Neural cell (in vitro differentiated cells): ENCODE measurements around the gene RASD2.

ENCODE experiments used
- EZH2 ChIP-seq: fragments of 200-600, 300-800 bp; shearing (Covaris generic), sonication (generic); IDR thresholded peaks from 2 replicates; pipeline ENCODE4 v1.6.1; 2014; ENCODE audit warnings: antibody characterized with exemption, low read length, borderline replicate concordance, mild to moderate bottlenecking; ENCODE audit not compliant: insufficient read depth, poor library complexity, severe bottlenecking
- POLR2AphosphoS5 ChIP-seq: IDR thresholded peaks from 2 replicates; pipeline ENCODE4 v1.6.1; 2012
- RAD21 ChIP-seq: fragments of 450-650 bp; conservative IDR thresholded peaks from 2 replicates; pipeline ENCODE4 v1.6.1; 2014; ENCODE audit warnings: antibody characterized with exemption, mild to moderate bottlenecking, moderate library complexity
- TAF1 ChIP-seq: IDR thresholded peaks from 2 replicates; pipeline ENCODE4 v1.6.1; 2012; ENCODE audit warnings: low read depth
- TF ChIP-seq, protein P1 (sequence below): fragments of 450-650 bp; IDR thresholded peaks from 2 replicates; pipeline ENCODE4 v1.5.1; 2014; ENCODE audit warnings: antibody characterized with exemption, mild to moderate bottlenecking, moderate library complexity; ENCODE audit not compliant: poor library complexity, severe bottlenecking

DNA sequence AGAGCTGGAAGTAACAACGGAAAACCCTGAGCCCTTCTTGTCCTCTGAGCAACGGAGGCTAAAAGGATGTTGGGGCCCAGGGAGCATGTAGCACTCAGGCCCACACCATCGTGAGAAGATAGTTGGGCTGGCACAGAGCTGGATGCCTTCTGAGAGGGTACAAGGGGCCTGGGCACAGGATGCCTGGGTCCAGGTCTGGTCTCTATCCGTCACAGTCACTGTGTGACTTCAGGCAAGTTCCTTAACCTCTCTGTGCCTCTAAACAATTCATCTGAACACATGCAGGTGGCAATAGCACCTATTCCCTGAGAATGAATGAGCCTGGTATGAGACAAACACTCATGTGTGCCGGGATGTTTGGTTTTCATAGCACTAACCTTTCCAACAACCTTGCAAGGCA lies 47.3 kb downstream of the RASD2 start:
- TF ChIP-seq, protein P1, sequence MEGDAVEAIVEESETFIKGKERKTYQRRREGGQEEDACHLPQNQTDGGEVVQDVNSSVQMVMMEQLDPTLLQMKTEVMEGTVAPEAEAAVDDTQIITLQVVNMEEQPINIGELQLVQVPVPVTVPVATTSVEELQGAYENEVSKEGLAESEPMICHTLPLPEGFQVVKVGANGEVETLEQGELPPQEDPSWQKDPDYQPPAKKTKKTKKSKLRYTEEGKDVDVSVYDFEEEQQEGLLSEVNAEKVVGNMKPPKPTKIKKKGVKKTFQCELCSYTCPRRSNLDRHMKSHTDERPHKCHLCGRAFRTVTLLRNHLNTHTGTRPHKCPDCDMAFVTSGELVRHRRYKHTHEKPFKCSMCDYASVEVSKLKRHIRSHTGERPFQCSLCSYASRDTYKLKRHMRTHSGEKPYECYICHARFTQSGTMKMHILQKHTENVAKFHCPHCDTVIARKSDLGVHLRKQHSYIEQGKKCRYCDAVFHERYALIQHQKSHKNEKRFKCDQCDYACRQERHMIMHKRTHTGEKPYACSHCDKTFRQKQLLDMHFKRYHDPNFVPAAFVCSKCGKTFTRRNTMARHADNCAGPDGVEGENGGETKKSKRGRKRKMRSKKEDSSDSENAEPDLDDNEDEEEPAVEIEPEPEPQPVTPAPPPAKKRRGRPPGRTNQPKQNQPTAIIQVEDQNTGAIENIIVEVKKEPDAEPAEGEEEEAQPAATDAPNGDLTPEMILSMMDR, result no peak
- no peak for TF ChIP-seq POLR2AphosphoS5
- no peak for TF ChIP-seq EZH2
- no peak for TF ChIP-seq RAD21
- no peak for TF ChIP-seq TAF1
